ENCODE results near the gene AHRR.

Gene AHRR

GRCh38 chr5:321726-322251 lies 275 bp downstream of the AHRR start:
- DNase-seq = no peak

DNA sequence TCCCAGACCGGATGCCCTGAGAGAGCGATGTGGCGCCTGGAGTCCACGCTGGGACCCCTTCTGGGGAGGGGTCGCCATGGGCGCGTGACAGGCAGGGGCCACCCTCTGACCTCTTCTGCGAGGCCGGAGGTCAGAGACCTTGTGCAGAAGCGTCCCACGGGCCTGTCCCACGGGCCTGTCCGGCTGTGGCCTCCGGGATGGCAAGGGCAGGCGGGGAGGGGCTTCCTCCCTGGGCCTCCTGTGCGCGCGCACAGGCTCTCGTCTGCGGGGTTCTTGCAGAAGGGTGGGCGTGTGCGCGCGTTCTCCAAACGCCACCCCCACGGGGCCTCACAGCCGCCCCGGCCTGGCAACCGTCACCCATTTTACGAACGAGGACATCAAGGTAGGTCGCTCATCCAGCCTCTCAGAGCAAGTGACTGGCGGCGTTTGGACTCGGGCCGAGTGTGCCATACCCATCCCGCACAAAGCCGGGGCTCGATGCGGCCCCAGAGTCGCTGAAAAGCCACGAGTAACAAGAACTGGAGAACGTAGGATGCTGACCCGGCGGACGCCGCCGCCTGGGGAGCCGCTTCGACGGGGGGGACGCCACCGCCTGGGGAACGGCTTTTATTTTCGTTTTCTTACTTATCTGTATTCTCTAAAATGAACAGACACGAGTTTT lies 897 bp downstream of the AHRR start:
- DNase-seq = no peak

- no peak for DNase-seq
Observed at GRCh38 chr5:322942-323879, 1.7 kb downstream of the AHRR start.

GRCh38 chr5:324736-325612 lies 3.5 kb downstream of the AHRR start:
- DNase-seq = no peak

- no peak for DNase-seq
Observed at GRCh38 chr5:326109-326508, 4.6 kb downstream of the AHRR start.

GRCh38 chr5:329121-329735 lies 7.7 kb downstream of the AHRR start:
- DNase-seq = no peak

DNA sequence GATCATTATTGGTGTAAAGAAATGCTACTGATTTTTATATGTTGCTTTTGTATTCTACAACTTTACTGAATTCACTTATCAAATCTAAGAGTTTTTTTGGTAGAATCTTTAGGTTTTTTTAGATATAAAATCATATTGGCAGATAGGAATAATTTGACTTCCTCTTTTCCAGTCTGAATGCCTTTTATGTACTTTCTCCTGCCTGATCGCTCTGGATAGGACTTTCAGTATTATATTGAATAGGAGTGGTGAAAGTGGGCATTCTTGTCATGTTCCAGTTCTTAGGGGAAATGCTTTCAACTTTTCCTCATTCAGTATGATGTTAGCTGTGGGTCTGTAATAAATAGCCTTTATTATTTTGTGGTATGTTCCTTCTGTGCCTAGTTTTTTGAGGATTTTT lies 8.3 kb downstream of the AHRR start:
- DNase-seq = no peak

DNA sequence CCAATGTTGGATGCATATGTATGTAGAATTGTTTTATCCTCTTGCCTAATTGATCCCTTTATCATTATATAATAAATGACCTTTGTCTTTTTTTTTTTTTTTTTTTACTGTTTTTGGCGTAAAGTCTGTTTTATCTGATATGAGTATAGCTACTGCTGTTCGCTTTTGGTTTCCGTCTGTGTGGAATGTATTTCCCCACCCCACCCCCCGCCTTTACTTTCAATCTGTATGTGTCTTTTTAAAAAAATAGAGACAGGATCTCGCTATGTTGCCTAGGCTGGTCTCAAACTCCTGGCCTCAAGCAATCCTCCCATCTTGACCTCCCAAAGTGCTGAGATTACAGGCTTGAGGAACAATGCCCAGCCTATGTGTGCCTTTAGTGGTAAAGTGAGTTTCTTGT lies 11.3 kb downstream of the AHRR start:
- DNase-seq = no peak

- DNase-seq = no peak
Observed at GRCh38 chr5:333945-334344, 12.4 kb downstream of the AHRR start.

DNA sequence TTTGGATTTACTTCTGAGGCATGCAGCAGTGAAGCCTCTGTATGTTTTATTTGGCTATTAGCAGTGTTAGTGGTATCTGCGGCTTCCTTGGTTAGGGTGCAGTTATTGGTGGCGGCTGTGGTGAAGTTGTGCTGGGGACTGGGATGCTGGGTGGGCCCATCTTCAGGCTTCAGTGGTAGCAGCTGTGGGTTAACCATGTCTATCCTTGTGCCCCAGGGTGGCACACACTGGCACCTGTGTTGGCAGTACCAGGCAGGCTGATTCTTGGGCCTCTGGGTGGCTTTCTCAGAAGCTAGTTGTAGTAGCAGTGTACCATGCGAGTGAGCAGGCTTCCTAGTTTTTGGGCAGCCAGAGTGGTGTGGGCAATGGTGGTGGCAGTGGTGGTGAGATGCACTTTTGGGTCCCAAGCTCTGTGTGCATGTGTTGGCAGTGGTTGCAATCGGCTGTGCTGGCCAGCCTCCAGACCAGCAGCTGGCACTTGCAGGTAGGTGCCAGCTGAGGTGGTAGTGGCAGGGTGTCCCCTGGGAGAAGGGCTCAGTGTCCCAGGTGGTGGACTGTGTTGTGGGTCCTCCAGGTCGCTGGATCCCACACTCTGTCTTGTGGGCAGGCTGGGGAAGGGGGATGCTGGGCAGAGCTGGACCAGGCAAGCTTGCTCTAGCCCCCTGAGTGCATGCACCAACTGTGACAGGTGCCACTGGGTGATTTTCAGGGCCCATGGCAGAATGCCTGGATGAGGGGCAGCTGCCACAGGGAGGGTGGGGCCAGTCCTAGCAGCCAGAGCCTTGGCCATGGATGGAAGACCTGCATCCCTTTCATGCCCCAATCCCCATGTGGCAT lies 13.6 kb downstream of the AHRR start:
- DNase-seq = peak; percentile 65

GRCh38 chr5:335740-336038 lies 14.2 kb downstream of the AHRR start:
- DNase-seq = no peak

DNA sequence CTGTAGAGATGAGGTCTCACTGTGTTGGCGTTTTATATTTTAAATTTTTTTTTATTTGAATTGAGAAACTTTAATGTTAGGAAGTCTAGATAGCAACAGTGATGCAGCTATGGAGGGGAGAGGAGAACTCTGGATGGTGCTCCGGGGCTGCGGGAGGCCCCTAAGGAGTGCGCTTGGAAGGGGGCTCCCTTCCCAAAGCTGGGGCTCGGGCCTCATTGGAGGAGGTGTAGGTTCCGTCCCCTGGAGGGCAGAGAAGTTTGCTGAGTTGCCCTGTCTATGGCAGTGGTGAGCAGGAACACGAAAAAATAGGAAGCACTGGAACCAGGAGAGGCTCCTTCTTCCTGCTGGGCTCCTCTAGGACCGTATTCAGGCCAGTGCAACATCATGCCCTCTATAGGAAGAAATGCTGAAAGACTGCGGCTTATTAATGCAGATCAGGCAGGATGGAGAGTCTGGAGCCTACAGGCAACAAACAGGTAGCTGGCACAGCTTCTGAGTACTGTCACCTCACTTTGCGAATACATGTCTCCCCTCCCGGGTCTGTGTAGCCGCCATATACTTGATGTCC lies 16.1 kb downstream of the AHRR start:
- peak; percentile 93 for DNase-seq

DNA sequence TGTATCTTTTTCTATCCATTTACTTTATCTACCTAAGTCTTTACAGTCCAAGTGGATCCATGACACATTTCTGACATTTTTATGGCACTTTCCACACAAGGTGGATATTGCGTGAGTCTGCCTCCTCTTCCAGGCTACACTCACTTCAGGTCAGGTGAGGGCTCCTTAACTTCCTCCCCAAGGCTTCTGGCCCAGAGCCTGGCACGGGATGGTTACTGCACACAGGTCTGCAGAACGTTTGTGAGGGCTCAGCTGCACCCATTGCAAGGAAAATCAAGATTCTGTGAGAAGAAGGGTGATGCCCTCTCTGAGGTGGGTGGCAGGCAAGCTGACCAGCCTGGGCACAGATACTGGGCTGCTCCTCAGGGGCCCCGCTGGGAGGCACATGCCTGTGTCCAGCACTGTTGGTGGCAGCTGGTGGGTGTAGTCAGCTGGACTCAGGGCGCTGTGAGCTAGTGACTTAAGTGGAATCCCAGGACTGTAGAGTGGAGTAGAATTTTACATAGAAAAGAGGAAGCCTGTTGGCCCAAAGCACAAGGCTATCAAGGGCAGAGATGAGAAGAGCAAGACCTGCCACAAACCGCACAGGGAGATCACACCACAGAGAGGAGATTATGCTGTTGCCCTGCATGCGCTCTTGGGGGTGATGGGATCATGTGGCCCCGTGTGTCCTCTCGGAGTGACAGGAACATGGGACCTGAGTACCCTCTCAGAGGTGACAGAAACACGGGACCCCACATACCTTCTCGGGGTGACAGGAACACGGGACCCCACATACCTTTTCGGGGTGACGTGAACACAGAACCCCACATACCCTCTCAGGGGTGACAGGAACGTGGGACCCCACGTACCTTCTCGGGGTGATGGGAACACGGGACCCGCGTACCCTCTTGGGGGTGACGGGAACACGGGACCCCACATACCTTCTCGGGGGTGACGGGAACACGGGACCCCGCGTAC lies 21.3 kb downstream of the AHRR start:
- DNase-seq = no peak

GRCh38 chr5:343461-344401 lies 22.2 kb downstream of the AHRR start:
- DNase-seq = no peak

- DNase-seq = no peak
Observed at GRCh38 chr5:344668-345067, 23.2 kb downstream of the AHRR start.

GRCh38 chr5:345404-346195 lies 24.1 kb downstream of the AHRR start:
- no peak for DNase-seq

DNA sequence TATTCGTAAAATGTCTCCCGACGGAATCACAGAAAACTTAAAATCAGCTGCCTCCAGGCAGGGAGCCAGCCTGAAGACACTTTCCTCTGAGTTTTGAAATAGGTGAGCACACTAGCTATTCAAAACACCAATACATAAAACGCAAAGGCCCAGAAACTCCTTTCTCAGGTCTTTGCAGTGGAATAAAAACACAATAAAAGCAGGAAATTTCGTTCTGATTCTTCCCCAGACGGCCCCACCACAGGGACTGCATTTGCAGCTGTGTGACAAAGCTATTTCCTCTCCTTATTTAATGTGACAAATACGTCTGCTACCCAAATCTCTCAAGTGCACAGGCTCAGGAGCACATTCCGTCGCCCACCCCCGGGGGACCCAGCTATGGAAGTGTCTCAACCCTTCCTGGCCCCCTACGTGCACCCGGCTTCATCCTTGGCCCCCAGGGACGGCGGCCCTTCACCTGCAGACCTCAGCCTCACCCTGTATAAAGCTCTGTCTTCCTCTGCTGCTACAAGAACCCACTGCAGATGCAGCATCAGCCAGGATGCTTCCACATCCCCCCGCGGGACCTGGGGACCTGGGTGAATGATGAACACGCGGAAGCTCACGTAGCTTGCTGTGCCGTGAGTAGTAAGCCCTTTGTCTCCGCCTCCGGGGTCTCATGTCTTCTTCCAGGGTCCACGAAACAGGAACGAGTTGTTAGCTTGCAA lies 24.9 kb downstream of the AHRR start:
- DNase-seq = no peak

Data from DMS153 (cell line).